K562 (cell line): Measurements from ENCODE around the gene RBM28. TPM values are rescaled to one million over a fixed set of nuclear protein-coding genes. Genes with fewer than 3 reads are reported as not detected.
A peak's percentile ranks its signal among the peaks of the same experiment; 100 is the strongest.

ENCODE experiments used
- ATAC-seq: fragments of 200-7000 bp; cut with Tn5 transposase; 3 replicates; pipeline ENCODE4 v1.9.1; 2020; ENCODE audit warnings: moderate library complexity
- BruUV-seq: library from RNA; stranded (reverse); fragments of 400-500 nt; replicated peaks from 2 replicates; lab custom pipeline; 2021; lab: Mats Ljungman, UMichigan
- CTCF ChIA-PET: fragments of 300-600 bp; formaldehyde crosslinking; extraction: SDS; loops from one replicate; lab custom pipeline; 2021; ENCODE audit warnings: low intra/inter-chr PET ratio; lab: Yijun Ruan, JAX
- POLR2A ChIA-PET: fragments of 300-600, 350-650 bp; sonication (Branson Sonifier 250); formaldehyde crosslinking; extraction: SDS; loops from one replicate; lab custom pipeline; 2021; ENCODE audit warnings: antibody characterized with exemption, inconsistent platforms; lab: Yijun Ruan, JAX
- DNase-seq, 4 experiments: peaks; one replicate each; pipeline versions ENCODE4 v3.0.0 to v3.0.0-alpha.2; 2011 to 2018; ENCODE audit warnings: low spot score in 3 of 4, mixed read lengths in 3 of 4; ENCODE audit errors: extremely low read depth in 1 of 4
- FAIRE-seq: peaks from 2 replicates; lab custom pipeline; 2011; peaks lifted over from hg19 to GRCh38; lab: Jason Lieb, UNC
- H2AFZ ChIP-seq: 2 replicates; pipeline ENCODE4 v1.6.0; 2011; ENCODE audit warnings: low read depth, low read length, control low read depth, inconsistent platforms
- H3K27ac ChIP-seq: fragments of 200-600 bp; 3 replicates; pipeline ENCODE4 v1.8.0; 2011; ENCODE audit warnings: low read depth, mild to moderate bottlenecking, control low read depth, inconsistent platforms, low read length, moderate library complexity, mixed read lengths; ENCODE audit errors: extremely low read depth
- H3K27me3 ChIP-seq, 2 experiments: fragments of 300-600 bp in 1 of 2; 2 replicates in 1 of 2; 3 replicates in 1 of 2; pipeline versions ENCODE4 v1.6.0 to v1.8.0; 2011; ENCODE audit warnings: inconsistent platforms in 2 of 2, low read length in 2 of 2, mild to moderate bottlenecking in 1 of 2, mixed read lengths in 1 of 2, moderate library complexity in 1 of 2; ENCODE audit not compliant: control insufficient read depth in 2 of 2, insufficient read depth in 2 of 2
- H3K36me3 ChIP-seq: fragments of 300-600 bp; 3 replicates; pipeline ENCODE4 v1.8.0; 2011; ENCODE audit warnings: mild to moderate bottlenecking, low read length, inconsistent platforms; ENCODE audit not compliant: control insufficient read depth, insufficient read depth
- H3K4me1 ChIP-seq, 2 experiments: fragments of 200-600 bp in 1 of 2; replicated peaks in 1 of 2; 2 replicates in 1 of 2; 3 replicates in 1 of 2; pipeline versions ENCODE4 v1.5.1 to v1.8.0; 2011; ENCODE audit warnings: inconsistent platforms in 2 of 2, low read length in 2 of 2, mild to moderate bottlenecking in 1 of 2, mixed read lengths in 1 of 2, moderate library complexity in 1 of 2; ENCODE audit not compliant: control insufficient read depth in 2 of 2, insufficient read depth in 2 of 2
- H3K4me2 ChIP-seq: 2 replicates; pipeline ENCODE4 v1.6.1; 2011; ENCODE audit warnings: low read length, control low read depth, inconsistent platforms, mixed read lengths; ENCODE audit not compliant: insufficient read depth
- H3K4me3 ChIP-seq: fragments of 200-600 bp; sonication (generic), shearing (Covaris generic); 2 replicates; pipeline ENCODE4 v1.5.1; 2016; ENCODE audit warnings: control low read depth, inconsistent platforms
- H3K79me2 ChIP-seq: fragments of 200-600 bp; 3 replicates; pipeline ENCODE4 v1.8.0; 2011; ENCODE audit warnings: low read length, inconsistent platforms; ENCODE audit not compliant: control insufficient read depth, insufficient read depth
- H3K9ac ChIP-seq, 2 experiments: 2 replicates each; pipeline versions ENCODE4 v1.6.0 to v1.6.1; 2011; ENCODE audit warnings: low read depth in 2 of 2, low read length in 2 of 2, control low read depth in 1 of 2, inconsistent platforms in 1 of 2, mild to moderate bottlenecking in 1 of 2, mixed read lengths in 1 of 2; ENCODE audit not compliant: insufficient read depth in 1 of 2
- H3K9me1 ChIP-seq: one replicate; pipeline ENCODE4 v1.6.0; 2011; ENCODE audit warnings: inconsistent platforms, mild to moderate bottlenecking, low read length, moderate library complexity; ENCODE audit not compliant: control insufficient read depth, insufficient read depth
- H3K9me3 ChIP-seq: replicated peaks from 2 replicates; pipeline ENCODE4 v1.5.1; 2011; ENCODE audit warnings: low read depth, low read length, inconsistent platforms; ENCODE audit not compliant: control insufficient read depth, insufficient read depth
- H4K20me1 ChIP-seq: replicated peaks from 2 replicates; pipeline ENCODE4 v1.6.1; 2011; ENCODE audit warnings: low read length, inconsistent platforms, mixed read lengths; ENCODE audit not compliant: control insufficient read depth, insufficient read depth
- CSDE1 ChIP-seq, 2 experiments: fragments of 450-650 bp; IDR thresholded peaks; 2 replicates each; pipeline ENCODE4 v1.6.1; 2016; ENCODE audit warnings: mild to moderate bottlenecking in 1 of 2
- ELF1 ChIP-seq: fragments of 200-800 bp; sonication (Bioruptor generic); IDR thresholded peaks from 2 replicates; pipeline ENCODE4 v1.6.1; 2016; ENCODE audit warnings: missing genetic modification characterization, missing compliant biosample characterization
- FOSL1 ChIP-seq: fragments of 200-800 bp; sonication (Bioruptor generic); conservative IDR thresholded peaks from 2 replicates; pipeline ENCODE4 v1.6.1; 2016; ENCODE audit warnings: missing genetic modification characterization, missing compliant biosample characterization
- FOXJ3 ChIP-seq: sonication (generic); formaldehyde crosslinking; IDR thresholded peaks from 2 replicates; pipeline ENCODE4 v1.4.0; 2020; ENCODE audit warnings: mild to moderate bottlenecking, missing genetic modification reagents
- HDAC8 ChIP-seq: fragments of 450-650 bp; IDR thresholded peaks from 2 replicates; pipeline ENCODE4 v1.6.1; 2016; ENCODE audit warnings: mild to moderate bottlenecking, missing genetic modification characterization, moderate library complexity, missing compliant biosample characterization
- POLR2B ChIP-seq: fragments of 450-650 bp; IDR thresholded peaks from 2 replicates; pipeline ENCODE4 v1.6.1; 2018; ENCODE audit warnings: low read depth; ENCODE audit not compliant: partially characterized antibody
- SIN3B ChIP-seq: fragments of 450-650 bp; IDR thresholded peaks from 2 replicates; pipeline ENCODE4 v1.6.1; 2017; ENCODE audit warnings: low read depth, mild to moderate bottlenecking, moderate library complexity
- ZC3H8 ChIP-seq: fragments of 450-650 bp; IDR thresholded peaks from 2 replicates; pipeline ENCODE4 v1.6.1; 2017
- WGBS: fragments of 100-300 bp; shearing (Covaris generic); methylation state at CpG from one replicate; pipeline ENCODE4 v1.1.6; 2016; ENCODE audit warnings: low coverage, mixed read lengths; ENCODE audit not compliant: insufficient coverage; ENCODE audit errors: missing lambda C conversion rate; 5-methylcytosine and 5-hydroxymethylcytosine counted together
- in situ Hi-C: fragments of 300-500 bp; cut with MboI; formaldehyde crosslinking; loops from 4 replicates; pipeline ENCODE4 v1.15.0; 2018; ENCODE audit warnings: inconsistent platforms, mixed read lengths
- intact Hi-C: fragments of 100-400 bp; cut with micrococcal nuclease; formaldehyde crosslinking; loops from 2 replicates; pipeline ENCODE4 v1.14.2; 2022
- polyA plus RNA-seq, 8 experiments: library from polyadenylated mRNA; depleted of rRNA in 4 of 8; stranded (reverse) in 5 of 8; unstranded in 3 of 8; fragments of >200 nt; fragmentation: Nextera tagmentation in 2 of 8; fragmentation: Illumina TruSeq in 1 of 8; extraction: Ambion mirVana in 2 of 8; extraction: Trizol in 1 of 8; gene quantifications; 2 replicates each; pipeline versions ENCODE4 v1.2.1 to v1.2.3, GENCODE V29; 2011 to 2014; ENCODE audit warnings: inconsistent platforms in 1 of 8, missing spikeins in 1 of 8
- total RNA-seq, 7 experiments: library from RNA; depleted of rRNA in 6 of 7; stranded (reverse); fragments of >200 nt in 6 of 7; fragmentation: Illumina TruSeq in 2 of 7; extraction: Trizol in 2 of 7; gene quantifications; 2 replicates each; pipeline versions ENCODE4 v1.2.1 to v1.2.3, GENCODE V29; 2011 to 2021; ENCODE audit warnings: low replicate concordance in 1 of 7
- TF ChIP-seq, protein P1 (sequence below): fragments of 200-400 bp; formaldehyde crosslinking; IDR thresholded peaks from 2 replicates; pipeline ENCODE4 v1.6.1; 2017; ENCODE audit warnings: mild to moderate bottlenecking, low read depth, low read length, moderate library complexity
- TF ChIP-seq, protein P2 (sequence below): fragments of 450-650 bp; IDR thresholded peaks from 2 replicates; pipeline ENCODE4 v1.6.1; 2016; ENCODE audit warnings: low read depth
- TF ChIP-seq, protein P3 (sequence below): fragments of 450-650 bp; formaldehyde crosslinking; IDR thresholded peaks from 2 replicates; pipeline ENCODE4 v1.4.0; 2022; ENCODE audit warnings: missing genetic modification characterization

RBM28 gene
- total and polyA plus RNA-seq, 9 of the 15 experiments (the other 6 are each of a cell fraction or from before 2014, with no cell fraction given): 65.8 to 213 (median 138) TPM

DNA sequence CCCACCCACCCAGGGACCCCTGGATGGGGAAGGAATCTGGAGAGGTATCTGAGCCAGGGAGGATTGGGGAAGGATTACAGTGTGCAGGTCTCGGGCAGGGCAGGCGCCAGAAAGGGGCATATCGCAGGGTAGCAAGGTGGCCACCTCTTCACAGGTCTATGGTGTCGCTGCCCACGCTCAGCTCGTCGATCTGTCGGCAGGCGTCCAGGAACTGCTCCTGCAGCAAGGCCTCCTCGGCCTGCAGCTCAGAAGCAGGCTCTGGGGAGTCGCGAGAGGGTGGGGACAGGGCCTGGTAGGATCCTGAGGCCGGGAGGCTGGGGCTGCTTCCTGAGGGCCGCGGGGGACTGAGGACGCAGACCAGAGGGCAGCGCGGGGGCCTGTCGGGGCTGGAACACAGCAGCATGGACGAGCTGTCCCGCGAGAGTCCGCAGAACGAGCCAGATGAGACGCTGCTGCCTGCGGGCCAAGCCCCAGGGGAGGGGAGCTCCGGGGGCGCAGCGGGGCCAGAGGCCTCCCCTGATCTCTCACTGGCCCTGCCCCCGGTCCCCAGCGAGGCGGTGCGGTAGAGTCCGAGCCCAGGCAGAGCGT lies 7.1 kb upstream of the RBM28 start:
- intact Hi-C loops: no loop called here
- in situ Hi-C loops: no loop called here
- no peaks in the 10 kb centered on the region for H4K20me1 ChIP-seq
- no peak overlapping the region for H3K4me3 ChIP-seq
- no peaks in the 10 kb centered on the region for H3K79me2 ChIP-seq
- whole genome bisulfite sequencing: 23% methylated on average over 27 of the region's 35 CpGs
- H3K9me3 ChIP-seq: no peaks in the 10 kb centered on the region
- no peak overlapping the region for H3K4me2 ChIP-seq
- POLR2A ChIA-PET: interaction anchor here (1.9 kb wide), 1 partner anchor 30 kb away, joined by 5 read pairs; no protein-coding TSS in a partner anchor
- peaks cover 12 to 20% of the 10 kb centered on the region in 2 experiments for H3K4me1 ChIP-seq
- CTCF ChIA-PET: interaction anchor here (1.1 kb wide), 1 partner anchor 37 kb away, joined by 3 read pairs; no protein-coding TSS in a partner anchor
- no peak overlapping the region for H3K27ac ChIP-seq
- H2AFZ ChIP-seq: no peak overlapping the region
- ATAC-seq (no peak), FAIRE-seq (no peak), DNase-seq (no peak)
- peaks cover 2 to 30% of the 10 kb centered on the region in 2 experiments; a peak in 3 of 5 replicates for H3K27me3 ChIP-seq
- H3K36me3 ChIP-seq: no peaks in the 10 kb centered on the region
- BruUV-seq: no TSS peak
- peak overlapping the region in 1 of 2 experiments; percentile 0; a peak in 1 of 4 replicates for H3K9ac ChIP-seq
- peaks cover 3% of the 10 kb centered on the region for H3K9me1 ChIP-seq
- TF ChIP-seq POLR2B (no peak), CSDE1 (IDR thresholded peaks at IDR 0.05) (no peak), HDAC8 (no peak), SIN3B (no peak), ZC3H8 (no peak), ELF1 (tag) (no peak), FOSL1 (tag) (no peak), FOXJ3 (CRISPR knock-in tag) (no peak)
- TF ChIP-seq, protein P1, sequence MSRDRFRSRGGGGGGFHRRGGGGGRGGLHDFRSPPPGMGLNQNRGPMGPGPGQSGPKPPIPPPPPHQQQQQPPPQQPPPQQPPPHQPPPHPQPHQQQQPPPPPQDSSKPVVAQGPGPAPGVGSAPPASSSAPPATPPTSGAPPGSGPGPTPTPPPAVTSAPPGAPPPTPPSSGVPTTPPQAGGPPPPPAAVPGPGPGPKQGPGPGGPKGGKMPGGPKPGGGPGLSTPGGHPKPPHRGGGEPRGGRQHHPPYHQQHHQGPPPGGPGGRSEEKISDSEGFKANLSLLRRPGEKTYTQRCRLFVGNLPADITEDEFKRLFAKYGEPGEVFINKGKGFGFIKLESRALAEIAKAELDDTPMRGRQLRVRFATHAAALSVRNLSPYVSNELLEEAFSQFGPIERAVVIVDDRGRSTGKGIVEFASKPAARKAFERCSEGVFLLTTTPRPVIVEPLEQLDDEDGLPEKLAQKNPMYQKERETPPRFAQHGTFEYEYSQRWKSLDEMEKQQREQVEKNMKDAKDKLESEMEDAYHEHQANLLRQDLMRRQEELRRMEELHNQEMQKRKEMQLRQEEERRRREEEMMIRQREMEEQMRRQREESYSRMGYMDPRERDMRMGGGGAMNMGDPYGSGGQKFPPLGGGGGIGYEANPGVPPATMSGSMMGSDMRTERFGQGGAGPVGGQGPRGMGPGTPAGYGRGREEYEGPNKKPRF: no peak
- TF ChIP-seq, protein P2, sequence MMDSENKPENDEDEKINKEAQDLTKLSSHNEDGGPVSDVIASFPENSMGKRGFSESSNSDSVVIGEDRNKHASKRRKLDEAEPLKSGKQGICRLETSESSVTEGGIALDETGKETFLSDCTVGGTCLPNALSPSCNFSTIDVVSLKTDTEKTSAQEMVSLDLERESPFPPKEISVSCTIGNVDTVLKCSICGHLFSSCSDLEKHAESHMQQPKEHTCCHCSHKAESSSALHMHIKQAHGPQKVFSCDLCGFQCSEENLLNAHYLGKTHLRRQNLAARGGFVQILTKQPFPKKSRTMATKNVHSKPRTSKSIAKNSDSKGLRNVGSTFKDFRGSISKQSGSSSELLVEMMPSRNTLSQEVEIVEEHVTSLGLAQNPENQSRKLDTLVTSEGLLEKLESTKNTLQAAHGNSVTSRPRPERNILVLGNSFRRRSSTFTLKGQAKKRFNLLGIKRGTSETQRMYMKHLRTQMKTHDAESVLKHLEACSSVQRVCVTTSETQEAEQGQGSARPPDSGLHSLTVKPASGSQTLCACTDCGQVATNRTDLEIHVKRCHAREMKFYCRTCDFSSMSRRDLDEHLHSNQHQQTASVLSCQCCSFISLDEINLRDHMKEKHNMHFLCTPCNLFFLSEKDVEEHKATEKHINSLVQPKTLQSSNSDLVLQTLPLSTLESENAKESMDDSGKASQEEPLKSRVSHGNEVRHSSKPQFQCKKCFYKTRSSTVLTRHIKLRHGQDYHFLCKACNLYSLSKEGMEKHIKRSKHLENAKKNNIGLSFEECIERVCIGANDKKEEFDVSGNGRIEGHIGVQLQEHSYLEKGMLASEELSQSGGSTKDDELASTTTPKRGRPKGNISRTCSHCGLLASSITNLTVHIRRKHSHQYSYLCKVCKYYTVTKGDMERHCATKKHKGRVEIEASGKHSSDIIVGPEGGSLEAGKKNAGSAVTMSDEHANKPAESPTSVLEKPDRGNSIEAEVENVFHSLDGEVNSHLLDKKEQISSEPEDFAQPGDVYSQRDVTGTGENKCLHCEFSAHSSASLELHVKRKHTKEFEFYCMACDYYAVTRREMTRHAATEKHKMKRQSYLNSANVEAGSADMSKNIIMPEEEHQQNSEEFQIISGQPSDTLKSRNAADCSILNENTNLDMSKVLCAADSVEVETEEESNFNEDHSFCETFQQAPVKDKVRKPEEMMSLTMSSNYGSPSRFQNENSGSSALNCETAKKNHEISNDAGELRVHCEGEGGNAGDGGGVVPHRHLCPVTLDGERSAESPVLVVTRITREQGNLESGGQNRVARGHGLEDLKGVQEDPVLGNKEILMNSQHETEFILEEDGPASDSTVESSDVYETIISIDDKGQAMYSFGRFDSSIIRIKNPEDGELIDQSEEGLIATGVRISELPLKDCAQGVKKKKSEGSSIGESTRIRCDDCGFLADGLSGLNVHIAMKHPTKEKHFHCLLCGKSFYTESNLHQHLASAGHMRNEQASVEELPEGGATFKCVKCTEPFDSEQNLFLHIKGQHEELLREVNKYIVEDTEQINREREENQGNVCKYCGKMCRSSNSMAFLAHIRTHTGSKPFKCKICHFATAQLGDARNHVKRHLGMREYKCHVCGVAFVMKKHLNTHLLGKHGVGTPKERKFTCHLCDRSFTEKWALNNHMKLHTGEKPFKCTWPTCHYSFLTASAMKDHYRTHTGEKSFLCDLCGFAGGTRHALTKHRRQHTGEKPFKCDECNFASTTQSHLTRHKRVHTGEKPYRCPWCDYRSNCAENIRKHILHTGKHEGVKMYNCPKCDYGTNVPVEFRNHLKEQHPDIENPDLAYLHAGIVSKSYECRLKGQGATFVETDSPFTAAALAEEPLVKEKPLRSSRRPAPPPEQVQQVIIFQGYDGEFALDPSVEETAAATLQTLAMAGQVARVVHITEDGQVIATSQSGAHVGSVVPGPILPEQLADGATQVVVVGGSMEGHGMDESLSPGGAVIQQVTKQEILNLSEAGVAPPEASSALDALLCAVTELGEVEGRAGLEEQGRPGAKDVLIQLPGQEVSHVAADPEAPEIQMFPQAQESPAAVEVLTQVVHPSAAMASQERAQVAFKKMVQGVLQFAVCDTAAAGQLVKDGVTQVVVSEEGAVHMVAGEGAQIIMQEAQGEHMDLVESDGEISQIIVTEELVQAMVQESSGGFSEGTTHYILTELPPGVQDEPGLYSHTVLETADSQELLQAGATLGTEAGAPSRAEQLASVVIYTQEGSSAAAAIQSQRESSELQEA: no peak
- TF ChIP-seq, protein P3, sequence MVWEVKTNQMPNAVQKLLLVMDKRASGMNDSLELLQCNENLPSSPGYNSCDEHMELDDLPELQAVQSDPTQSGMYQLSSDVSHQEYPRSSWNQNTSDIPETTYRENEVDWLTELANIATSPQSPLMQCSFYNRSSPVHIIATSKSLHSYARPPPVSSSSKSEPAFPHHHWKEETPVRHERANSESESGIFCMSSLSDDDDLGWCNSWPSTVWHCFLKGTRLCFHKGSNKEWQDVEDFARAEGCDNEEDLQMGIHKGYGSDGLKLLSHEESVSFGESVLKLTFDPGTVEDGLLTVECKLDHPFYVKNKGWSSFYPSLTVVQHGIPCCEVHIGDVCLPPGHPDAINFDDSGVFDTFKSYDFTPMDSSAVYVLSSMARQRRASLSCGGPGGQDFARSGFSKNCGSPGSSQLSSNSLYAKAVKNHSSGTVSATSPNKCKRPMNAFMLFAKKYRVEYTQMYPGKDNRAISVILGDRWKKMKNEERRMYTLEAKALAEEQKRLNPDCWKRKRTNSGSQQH (CRISPR knock-in tag): no peak
